ENCODE measurements around the gene GPBP1.

GRCh38 chr5:57246426-57246825 lies 72.6 kb downstream of the GPBP1 start:
- no peak for TF ChIP-seq CTCF (IDR thresholded peaks at IDR 0.05)
- no peak for TF ChIP-seq POLR2AphosphoS5 (IDR thresholded peaks at IDR 0.05; ENCODE audit: low read depth, low read length)
